Tibial nerve (tissue), 3 donors: ENCODE results near the gene SCRN2.

Experiments
- POLR2A ChIP-seq, 2 donors: fragments of 450-650 bp; IDR thresholded peaks; one replicate each; pipeline ENCODE4 v1.6.1; 2017; ENCODE audit warnings: antibody characterized with exemption in 2 of 2, mild to moderate bottlenecking in 2 of 2, moderate library complexity in 2 of 2
- TF ChIP-seq, protein P1 (sequence below), 5 experiments: fragments of 200-600 bp in 3 of 5; fragments of 450-650 bp in 2 of 5; sonication (generic) in 3 of 5; IDR thresholded peaks; one replicate each; pipeline ENCODE4 v1.5.1; 2016 to 2019; ENCODE audit warnings: antibody characterized with exemption in 5 of 5, mild to moderate bottlenecking in 3 of 5, moderate library complexity in 2 of 5

DNA sequence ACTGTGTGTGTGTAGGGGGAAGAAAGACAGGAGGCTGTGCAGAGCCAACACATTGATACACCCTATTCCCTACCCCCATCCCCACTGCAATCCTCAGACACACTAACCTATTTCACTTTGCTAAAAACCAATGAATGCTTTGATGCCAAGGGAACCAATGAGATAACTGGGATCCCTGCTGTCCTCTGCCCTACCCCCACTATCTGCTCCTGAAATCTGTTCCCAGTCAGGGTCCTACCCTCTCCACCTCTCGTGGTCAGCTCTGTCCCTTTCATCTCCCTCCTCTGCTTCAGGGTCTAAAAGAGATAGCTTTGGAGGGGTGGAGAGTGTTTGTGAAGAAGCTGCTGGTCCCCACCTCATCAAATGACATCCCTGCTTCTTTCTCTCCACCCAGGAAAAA is 29.0 kb upstream of the SCRN2 start:
- no peak for TF ChIP-seq POLR2A (IDR thresholded peaks at IDR 0.05)
- TF ChIP-seq, protein P1, sequence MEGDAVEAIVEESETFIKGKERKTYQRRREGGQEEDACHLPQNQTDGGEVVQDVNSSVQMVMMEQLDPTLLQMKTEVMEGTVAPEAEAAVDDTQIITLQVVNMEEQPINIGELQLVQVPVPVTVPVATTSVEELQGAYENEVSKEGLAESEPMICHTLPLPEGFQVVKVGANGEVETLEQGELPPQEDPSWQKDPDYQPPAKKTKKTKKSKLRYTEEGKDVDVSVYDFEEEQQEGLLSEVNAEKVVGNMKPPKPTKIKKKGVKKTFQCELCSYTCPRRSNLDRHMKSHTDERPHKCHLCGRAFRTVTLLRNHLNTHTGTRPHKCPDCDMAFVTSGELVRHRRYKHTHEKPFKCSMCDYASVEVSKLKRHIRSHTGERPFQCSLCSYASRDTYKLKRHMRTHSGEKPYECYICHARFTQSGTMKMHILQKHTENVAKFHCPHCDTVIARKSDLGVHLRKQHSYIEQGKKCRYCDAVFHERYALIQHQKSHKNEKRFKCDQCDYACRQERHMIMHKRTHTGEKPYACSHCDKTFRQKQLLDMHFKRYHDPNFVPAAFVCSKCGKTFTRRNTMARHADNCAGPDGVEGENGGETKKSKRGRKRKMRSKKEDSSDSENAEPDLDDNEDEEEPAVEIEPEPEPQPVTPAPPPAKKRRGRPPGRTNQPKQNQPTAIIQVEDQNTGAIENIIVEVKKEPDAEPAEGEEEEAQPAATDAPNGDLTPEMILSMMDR (IDR thresholded peaks at IDR 0.05): no peak
